ENCODE data around the gene TAF11L5.
"Not testable (repeated sequence)": the region's sequence is repeated elsewhere in the genome, so short reads cannot be mapped to it uniquely, and the experiment has no call there.

Gene TAF11L5

DNA sequence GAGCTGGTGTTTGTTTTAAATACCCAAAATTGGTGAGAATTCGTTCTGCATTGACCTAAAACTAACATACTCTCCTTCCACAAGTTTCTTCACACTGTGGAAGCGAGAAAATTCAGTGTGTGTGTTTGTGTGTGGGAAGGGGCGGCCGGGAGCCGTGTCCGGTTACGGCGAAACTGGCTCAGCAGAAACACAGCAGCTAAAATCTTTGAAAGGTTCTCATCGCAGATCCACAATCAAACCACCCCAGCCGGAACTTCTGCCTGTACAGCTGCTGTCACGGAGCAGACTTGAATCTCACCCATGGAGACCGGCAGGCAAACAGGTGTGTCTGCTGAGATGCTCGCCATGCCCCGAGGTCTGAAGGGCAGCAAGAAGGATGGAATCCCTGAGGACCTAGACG, at the start of gene TAF11L5:
TSS of gene TAF11L5 (plus strand) at position 301 of the 400 bp plus-strand sequence.
- not testable (repeated sequence) for H3K4me3 ChIP-seq (ENCODE audit: low read depth, low read length); DNase-seq (ENCODE audit: low read depth)

- no peak overlapping the region for H3K4me3 ChIP-seq (ENCODE audit: low read depth, low read length)
- no peak for TF ChIP-seq CTCF (IDR thresholded peaks at IDR 0.05; ENCODE audit: control insufficient read depth, extremely low read depth, insufficient read depth)
- DNase-seq (ENCODE audit: low read depth) = no peak
Observed at GRCh38 chr5:17477043-17477442, 48.0 kb upstream of the TAF11L5 start.

- H3K4me3 ChIP-seq (ENCODE audit: low read depth, low read length) = no peak overlapping the region
- DNase-seq (ENCODE audit: low read depth) = no peak
- TF ChIP-seq CTCF (IDR thresholded peaks at IDR 0.05; ENCODE audit: control insufficient read depth, extremely low read depth, insufficient read depth) = no peak
Observed at GRCh38 chr5:17477573-17478265, 47.3 kb upstream of the TAF11L5 start.

GRCh38 chr5:17481378-17481777, 43.7 kb upstream of the TAF11L5 start:
- TF ChIP-seq CTCF (IDR thresholded peaks at IDR 0.05; ENCODE audit: control insufficient read depth, extremely low read depth, insufficient read depth) = no peak
- no peak for DNase-seq (ENCODE audit: low read depth)
- no peak overlapping the region for H3K4me3 ChIP-seq (ENCODE audit: low read depth, low read length)

DNA sequence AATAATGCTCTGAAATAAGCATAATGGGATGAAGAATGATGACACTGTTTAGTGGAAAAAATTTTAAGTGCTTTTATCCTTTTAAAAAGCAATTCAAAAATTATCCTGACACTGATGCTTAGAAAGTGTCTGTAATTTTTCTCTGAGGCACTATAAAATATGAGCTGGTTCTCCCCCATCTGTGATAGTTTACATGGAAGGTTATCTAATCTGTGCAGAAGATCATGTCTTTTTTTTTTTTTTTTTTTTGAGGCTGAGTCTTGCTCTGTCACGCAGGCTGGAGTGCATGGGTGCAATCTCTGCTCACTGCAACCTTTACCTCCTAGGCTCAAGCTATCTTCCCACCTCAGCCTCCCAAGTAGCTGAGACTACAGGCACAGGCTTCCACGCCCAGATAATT, 42.2 kb upstream of the TAF11L5 start:
- no peak overlapping the region for H3K4me3 ChIP-seq (ENCODE audit: low read depth, low read length)
- TF ChIP-seq CTCF (IDR thresholded peaks at IDR 0.05; ENCODE audit: control insufficient read depth, extremely low read depth, insufficient read depth) = no peak
- DNase-seq (ENCODE audit: low read depth) = no peak

- not testable (repeated sequence) for DNase-seq (ENCODE audit: low read depth); H3K4me3 ChIP-seq (ENCODE audit: low read depth, low read length)
Observed at GRCh38 chr5:17486464-17487173, 38.4 kb upstream of the TAF11L5 start.

GRCh38 chr5:17487174-17487512, 37.9 kb upstream of the TAF11L5 start:
- no peak overlapping the region for H3K4me3 ChIP-seq (ENCODE audit: low read depth, low read length)
- no peak for TF ChIP-seq CTCF (IDR thresholded peaks at IDR 0.05; ENCODE audit: control insufficient read depth, extremely low read depth, insufficient read depth)
- DNase-seq (ENCODE audit: low read depth) = no peak

DNA sequence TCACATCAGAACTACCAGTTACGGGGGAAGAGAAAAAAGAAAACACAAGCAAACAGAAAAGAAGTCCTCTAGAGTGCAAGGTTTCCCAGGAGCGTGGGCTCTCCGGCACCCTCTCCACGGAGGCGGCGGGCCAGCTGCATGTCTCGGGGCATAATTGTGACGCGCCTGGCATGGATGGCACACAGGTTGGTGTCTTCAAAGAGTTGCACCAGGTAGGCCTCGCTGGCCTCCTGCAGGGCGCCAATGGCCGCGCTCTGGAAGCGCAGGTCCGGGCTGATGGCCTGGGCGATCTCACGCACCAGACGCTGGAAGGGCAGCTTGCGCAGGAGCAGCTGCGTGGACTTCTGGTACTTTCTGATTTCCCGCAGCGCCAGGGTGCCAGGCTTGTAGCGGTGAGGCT, 33.8 kb upstream of the TAF11L5 start:
- not testable (repeated sequence) for DNase-seq (ENCODE audit: low read depth); H3K4me3 ChIP-seq (ENCODE audit: low read depth, low read length)

Data from LNCaP clone FGC (cell line).